RWPE2 (cell line): ENCODE data around the gene ELF3.

Experiments
- ATAC-seq: fragments of 200-7000 bp; cut with Tn5 transposase; 3 replicates; pipeline ENCODE4 v1.9.1; 2021; ENCODE audit warnings: low read depth
- DNase-seq: peaks from one replicate; pipeline ENCODE4 v3.0.0-alpha.2; 2020; ENCODE audit warnings: low spot score
- H3K27ac ChIP-seq: fragments of 450-650 bp; 2 replicates; pipeline ENCODE4 v1.5.1; 2017; ENCODE audit warnings: mild to moderate bottlenecking; ENCODE audit not compliant: poor library complexity, severe bottlenecking
- H3K27me3 ChIP-seq: fragments of 250-450 bp; sonication (Bioruptor Pico); 2 replicates; pipeline ENCODE4 v1.5.1; 2021; ENCODE audit warnings: mild to moderate bottlenecking, moderate library complexity; ENCODE audit not compliant: insufficient read depth, poor library complexity, severe bottlenecking
- H3K36me3 ChIP-seq: fragments of 250-450 bp; sonication (Bioruptor Pico); 2 replicates; pipeline ENCODE4 v1.5.1; 2020; ENCODE audit warnings: low read depth, mild to moderate bottlenecking, moderate library complexity
- H3K4me1 ChIP-seq: fragments of 250-450 bp; sonication (Bioruptor Pico); 2 replicates; pipeline ENCODE4 v1.5.1; 2021; ENCODE audit warnings: mild to moderate bottlenecking, moderate library complexity; ENCODE audit not compliant: insufficient read depth, poor library complexity, severe bottlenecking
- H3K4me3 ChIP-seq: fragments of 250-450 bp; sonication (Bioruptor Pico); 2 replicates; pipeline ENCODE4 v1.5.1; 2021; ENCODE audit warnings: mild to moderate bottlenecking, moderate library complexity; ENCODE audit not compliant: severe bottlenecking
- H3K9me3 ChIP-seq: fragments of 250-450 bp; sonication (Bioruptor Pico); 2 replicates; pipeline ENCODE4 v1.5.1; 2021; ENCODE audit warnings: mild to moderate bottlenecking, moderate library complexity; ENCODE audit not compliant: severe bottlenecking
- CTCF ChIP-seq: fragments of 450-650 bp; IDR thresholded peaks from one replicate; pipeline ENCODE4 v1.5.1; 2017; ENCODE audit warnings: mild to moderate bottlenecking, moderate library complexity; ENCODE audit not compliant: poor library complexity, severe bottlenecking

The ELF3 gene

GRCh38 chr1:201970334-201971159 lies 39.8 kb upstream of the ELF3 start:
- no peak for DNase-seq
- no peak overlapping the region for H3K27ac ChIP-seq
- TF ChIP-seq CTCF = no peak

GRCh38 chr1:201982082-201982622 lies 28.2 kb upstream of the ELF3 start:
- Histone ChIP-seq H3K4me3 (peak overlapping the region; percentile 93), H3K36me3 (peaks cover 15% of the 10 kb centered on the region), H3K27me3 (no peaks in the 10 kb centered on the region), H3K9me3 (no peaks in the 10 kb centered on the region), H3K27ac (peak overlapping the region; percentile 63), H3K4me1 (peaks cover 7% of the 10 kb centered on the region)
- DNase-seq (no peak), ATAC-seq (peak; percentile 1; the same call in 1 of the 3 replicates)
- TF ChIP-seq CTCF = no peak

More at GRCh38 chr1:201970334-201971159, 39.8 kb upstream of the ELF3 start:
- no peak overlapping the region for H3K4me3 ChIP-seq
- no peak for ATAC-seq
- H3K4me1 ChIP-seq = no peaks in the 10 kb centered on the region
- H3K27me3 ChIP-seq = no peaks in the 10 kb centered on the region
- H3K36me3 ChIP-seq = peaks cover 51% of the 10 kb centered on the region
- H3K9me3 ChIP-seq = no peaks in the 10 kb centered on the region

GRCh38 chr1:201982623-201983379 lies 27.6 kb upstream of the ELF3 start, which contains the start of gene RNPEP:
Gene RNPEP (plus strand): TSS chr1:201982648. CDS start chr1:201982667, 19 bp downstream.
- Histone ChIP-seq H3K9me3 (no peaks in the 10 kb centered on the region), H3K36me3 (peaks cover 19% of the 10 kb centered on the region), H3K4me3 (peak within 1 kb of the TSS; percentile 93), H3K27ac (peak within 1 kb of the TSS; percentile 63), H3K4me1 (peaks cover 8% of the 10 kb centered on the region), H3K27me3 (no peaks in the 10 kb centered on the region)
- ATAC-seq (peak; percentile 86), DNase-seq (peak; percentile 69)
- TF ChIP-seq CTCF = peak; percentile 32

- ATAC-seq = no peak
- TF ChIP-seq CTCF = no peak
These were observed 27.0 kb upstream of the ELF3 start for GRCh38 chr1:201983380-201983805.

More at GRCh38 chr1:201983380-201983805, 27.0 kb upstream of the ELF3 start:
- Histone ChIP-seq H3K27ac (peak overlapping the region; percentile 63), H3K4me3 (peak overlapping the region; percentile 93), H3K27me3 (no peaks in the 10 kb centered on the region), H3K9me3 (no peaks in the 10 kb centered on the region), H3K36me3 (peaks cover 19% of the 10 kb centered on the region), H3K4me1 (peaks cover 8% of the 10 kb centered on the region)
- DNase-seq = no peak
